Islet of Langerhans (tissue), 1 donor: Measurements from ENCODE around the gene ADD3.

ENCODE experiments used
- FAIRE-seq: peaks from one replicate; lab custom pipeline; 2011; peaks lifted over from hg19 to GRCh38; lab: Jason Lieb, UNC

Gene ADD3

GRCh38 chr10:110151467-110151866 is 143.7 kb downstream of the ADD3 start:
- FAIRE-seq: no peak

GRCh38 chr10:110151971-110152370 is 144.2 kb downstream of the ADD3 start:
- no peak for FAIRE-seq

- no peak for FAIRE-seq
These were observed 145.6 kb downstream of the ADD3 start for GRCh38 chr10:110153396-110153795.

- no peak for FAIRE-seq
These were observed 148.3 kb downstream of the ADD3 start for GRCh38 chr10:110156046-110156445.

GRCh38 chr10:110158051-110159005 is 150.5 kb downstream of the ADD3 start:
- FAIRE-seq: no peak

- no peak for FAIRE-seq
These were observed 152.3 kb downstream of the ADD3 start for GRCh38 chr10:110160081-110160480.

GRCh38 chr10:110160522-110160921 is 152.7 kb downstream of the ADD3 start:
- no peak for FAIRE-seq

GRCh38 chr10:110162741-110163145 is 155.0 kb downstream of the ADD3 start:
- FAIRE-seq: no peak

GRCh38 chr10:110163192-110163773 is 155.5 kb downstream of the ADD3 start:
- FAIRE-seq: no peak

- no peak for FAIRE-seq
These were observed 156.1 kb downstream of the ADD3 start for GRCh38 chr10:110163841-110164240.

- FAIRE-seq: no peak
These were observed 157.5 kb downstream of the ADD3 start for GRCh38 chr10:110165239-110165638.

GRCh38 chr10:110167149-110167548 is 159.4 kb downstream of the ADD3 start:
- FAIRE-seq: no peak

GRCh38 chr10:110168601-110169481 is 161.1 kb downstream of the ADD3 start:
- no peak for FAIRE-seq

- FAIRE-seq: no peak
These were observed 161.8 kb downstream of the ADD3 start for GRCh38 chr10:110169586-110169985.

- FAIRE-seq: no peak
These were observed 162.6 kb downstream of the ADD3 start for GRCh38 chr10:110170142-110170971.

GRCh38 chr10:110171032-110171431 is 163.2 kb downstream of the ADD3 start:
- no peak for FAIRE-seq

GRCh38 chr10:110172155-110172554 is 164.4 kb downstream of the ADD3 start:
- no peak for FAIRE-seq

GRCh38 chr10:110174201-110174600 is 166.4 kb downstream of the ADD3 start:
- no peak for FAIRE-seq

- FAIRE-seq: no peak
These were observed 167.0 kb downstream of the ADD3 start for GRCh38 chr10:110174816-110175215.

- FAIRE-seq: no peak
These were observed 167.6 kb downstream of the ADD3 start for GRCh38 chr10:110175406-110175805.

- no peak for FAIRE-seq
These were observed 168.6 kb downstream of the ADD3 start for GRCh38 chr10:110176141-110177030.
